GM18520 (cell line): Measurements from ENCODE around the gene HSFY1.
"Not testable (repeated sequence)": the region's sequence is repeated elsewhere in the genome, so short reads cannot be mapped to it uniquely, and the experiment has no call there.

Experiments
- ATAC-seq: cut with Tn5 transposase; IDR thresholded peaks from one replicate; pipeline ENCODE4 v1.9.1; 2021; ENCODE audit not compliant: unreplicated experiment

Gene HSFY1

GRCh38 chrY:18546420-18546819, at the start of gene HSFY1:
HSFY1 (plus strand) TSS chrY:18546720; CDS start chrY:18546788, 68 bp downstream.
- not testable (repeated sequence) for ATAC-seq

- ATAC-seq: not testable (repeated sequence)
These were observed 42.3 kb upstream of the HSFY1 start for GRCh38 chrY:18504266-18504665.

GRCh38 chrY:18530995-18531655, 15.4 kb upstream of the HSFY1 start:
- ATAC-seq: not testable (repeated sequence)

- not testable (repeated sequence) for ATAC-seq
These were observed 7.6 kb upstream of the HSFY1 start for GRCh38 chrY:18538952-18539351.

- ATAC-seq: not testable (repeated sequence)
These were observed 6.6 kb downstream of the HSFY1 start for GRCh38 chrY:18553132-18553531.

GRCh38 chrY:18565915-18566314, 19.4 kb downstream of the HSFY1 start:
- ATAC-seq: not testable (repeated sequence)
